ENCODE measurements around the gene HSCB.
A peak's percentile ranks its signal among the peaks of the same experiment; 100 is the strongest.
"Not testable (repeated sequence)": the region's sequence is repeated elsewhere in the genome, so short reads cannot be mapped to it uniquely, and the experiment has no call there.

The HSCB gene

GRCh38 chr22:28741785-28742561 lies at the start of gene HSCB, which contains the start of gene CHEK2:
HSCB (plus strand) TSS chr22:28742039; CDS start chr22:28742096, 57 bp downstream.
CHEK2 (minus strand) TSS chr22:28741820; CDS start chr22:28734721, 7,099 bp downstream.
- peak; percentile 98 for DNase-seq

- not testable (repeated sequence) for DNase-seq
Measured at GRCh38 chr22:28693041-28693760, 48.6 kb upstream of the HSCB start.

GRCh38 chr22:28702891-28703290 lies 38.9 kb upstream of the HSCB start:
- no peak for DNase-seq

- DNase-seq: no peak
Measured at GRCh38 chr22:28703436-28703835, 38.4 kb upstream of the HSCB start.

- DNase-seq: no peak
Measured at GRCh38 chr22:28706845-28707244, 35.0 kb upstream of the HSCB start.

GRCh38 chr22:28710107-28710506 lies 31.7 kb upstream of the HSCB start:
- DNase-seq: no peak

GRCh38 chr22:28710576-28711191 lies 31.2 kb upstream of the HSCB start:
- DNase-seq: no peak

GRCh38 chr22:28711341-28711740 lies 30.5 kb upstream of the HSCB start:
- no peak for DNase-seq

GRCh38 chr22:28711820-28712777 lies 29.7 kb upstream of the HSCB start:
- no peak for DNase-seq

GRCh38 chr22:28714043-28714628 lies 27.7 kb upstream of the HSCB start:
- DNase-seq: peak; percentile 12

GRCh38 chr22:28715611-28716010 lies 26.2 kb upstream of the HSCB start:
- DNase-seq: no peak

GRCh38 chr22:28716686-28717085 lies 25.2 kb upstream of the HSCB start:
- DNase-seq: no peak

GRCh38 chr22:28718044-28718443 lies 23.8 kb upstream of the HSCB start:
- no peak for DNase-seq

GRCh38 chr22:28728002-28728401 lies 13.8 kb upstream of the HSCB start:
- no peak for DNase-seq

GRCh38 chr22:28728621-28729313 lies 13.1 kb upstream of the HSCB start:
- DNase-seq: no peak

GRCh38 chr22:28730179-28730578 lies 11.7 kb upstream of the HSCB start:
- DNase-seq: no peak

GRCh38 chr22:28734393-28734792 lies 7.4 kb upstream of the HSCB start:
- DNase-seq: no peak

GRCh38 chr22:28736301-28737155 lies 5.3 kb upstream of the HSCB start:
- no peak for DNase-seq

GRCh38 chr22:28737701-28738100 lies 4.1 kb upstream of the HSCB start:
- DNase-seq: no peak

- not testable (repeated sequence) for DNase-seq
Measured at GRCh38 chr22:28738876-28739275, 3.0 kb upstream of the HSCB start.
